ENCODE results near the gene SLAIN1. TPM values are rescaled to one million over a fixed set of nuclear protein-coding genes. Genes with fewer than 3 reads are reported as not detected.

The SLAIN1 gene
- total and polyA plus RNA-seq, 2 donors from 2014 or later, result 6.0 to 12.4 TPM

DNA sequence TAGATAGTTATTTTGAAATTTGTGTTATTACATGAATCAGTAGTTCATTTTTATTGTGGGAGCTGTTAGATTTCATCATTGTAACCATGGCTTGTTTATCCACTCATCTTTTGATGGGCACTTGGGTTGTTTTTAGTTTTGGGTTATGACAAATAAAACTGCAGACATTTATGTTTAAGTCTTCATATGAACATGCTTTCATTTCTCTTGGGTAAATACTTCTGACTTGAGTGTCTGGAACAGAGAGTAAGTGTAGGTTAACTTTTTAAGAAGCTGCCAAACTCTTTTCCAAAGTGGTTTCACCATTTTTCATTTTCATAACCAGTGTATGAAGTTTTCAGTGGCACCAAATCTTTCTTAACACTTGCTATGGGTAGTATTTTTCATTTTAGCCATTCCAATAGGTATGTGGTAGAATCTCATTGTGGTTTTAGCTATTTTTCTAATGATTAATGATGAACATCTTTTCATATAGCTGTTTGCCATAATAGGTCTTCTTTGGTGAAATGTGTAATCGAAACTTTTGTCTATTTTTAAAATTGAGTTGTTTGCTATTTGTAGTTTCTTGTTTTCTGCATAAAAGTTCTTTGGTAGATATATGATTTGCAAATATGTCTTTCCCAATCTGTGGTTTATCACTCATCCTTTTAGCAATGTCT lies 17.9 kb downstream of the SLAIN1 start:
- Histone ChIP-seq H3K27ac (ENCODE audit: low read depth in 2 of 2, low read length in 2 of 2) (no peak overlapping the region), H3K4me1 (ENCODE audit: control insufficient read depth in 2 of 3, insufficient read depth in 2 of 3, low read depth in 1 of 3, low read length in 3 of 3) (no peaks in the 10 kb centered on the region), H3K4me3 (ENCODE audit: low read length in 3 of 3) (no peak overlapping the region), H3K9ac (ENCODE audit: low read length in 3 of 3) (no peak overlapping the region), H3K9me3 (ENCODE audit: control insufficient read depth in 2 of 3, insufficient read depth in 1 of 3, low read length in 3 of 3) (no peaks in the 10 kb centered on the region), H3K36me3 (ENCODE audit: control insufficient read depth in 2 of 3, insufficient read depth in 3 of 3, low read length in 3 of 3) (no peaks in the 10 kb centered on the region), H3K27me3 (ENCODE audit: control insufficient read depth, insufficient read depth, low read length) (no peaks in the 10 kb centered on the region)
- TF ChIP-seq CTCF (IDR thresholded peaks at IDR 0.05; ENCODE audit: borderline replicate concordance, extremely low read depth, insufficient read depth), result no peak
- DNase-seq (no peak), FAIRE-seq (no peak)
- intact Hi-C loops (cut with DNase I), result no loop called here

- TF ChIP-seq CTCF (IDR thresholded peaks at IDR 0.05; ENCODE audit: borderline replicate concordance, extremely low read depth, insufficient read depth), result no peak
- H3K9ac ChIP-seq (ENCODE audit: low read length in 3 of 3), result no peak overlapping the region
- FAIRE-seq, result no peak
- H3K27ac ChIP-seq (ENCODE audit: low read depth in 2 of 2, low read length in 2 of 2), result no peak overlapping the region
- H3K27me3 ChIP-seq (ENCODE audit: control insufficient read depth, insufficient read depth, low read length), result no peaks in the 10 kb centered on the region
- H3K36me3 ChIP-seq (ENCODE audit: control insufficient read depth in 2 of 3, insufficient read depth in 3 of 3, low read length in 3 of 3), result no peaks in the 10 kb centered on the region
- DNase-seq, result no peak
- no peaks in the 10 kb centered on the region for H3K9me3 ChIP-seq (ENCODE audit: control insufficient read depth in 2 of 3, insufficient read depth in 1 of 3, low read length in 3 of 3)
- no peak overlapping the region for H3K4me3 ChIP-seq (ENCODE audit: low read length in 3 of 3)
- intact Hi-C loops (cut with DNase I), result no loop called here
- no peaks in the 10 kb centered on the region for H3K4me1 ChIP-seq (ENCODE audit: control insufficient read depth in 2 of 3, insufficient read depth in 2 of 3, low read depth in 1 of 3, low read length in 3 of 3)
Observed at GRCh38 chr13:77716692-77717091, 19.2 kb downstream of the SLAIN1 start.

- H3K27me3 ChIP-seq (ENCODE audit: control insufficient read depth, insufficient read depth, low read length), result no peaks in the 10 kb centered on the region
- H3K4me3 ChIP-seq (ENCODE audit: low read length in 3 of 3), result no peak overlapping the region
- no peak for TF ChIP-seq CTCF (IDR thresholded peaks at IDR 0.05; ENCODE audit: borderline replicate concordance, extremely low read depth, insufficient read depth)
- no peak overlapping the region for H3K27ac ChIP-seq (ENCODE audit: low read depth in 2 of 2, low read length in 2 of 2)
- H3K9ac ChIP-seq (ENCODE audit: low read length in 3 of 3), result no peak overlapping the region
- DNase-seq, result no peak
- intact Hi-C loops (cut with DNase I), result no loop called here
- H3K9me3 ChIP-seq (ENCODE audit: control insufficient read depth in 2 of 3, insufficient read depth in 1 of 3, low read length in 3 of 3), result no peaks in the 10 kb centered on the region
- FAIRE-seq, result no peak
- no peaks in the 10 kb centered on the region for H3K4me1 ChIP-seq (ENCODE audit: control insufficient read depth in 2 of 3, insufficient read depth in 2 of 3, low read depth in 1 of 3, low read length in 3 of 3)
- H3K36me3 ChIP-seq (ENCODE audit: control insufficient read depth in 2 of 3, insufficient read depth in 3 of 3, low read length in 3 of 3), result no peaks in the 10 kb centered on the region
Observed at GRCh38 chr13:77717508-77717907, 20.0 kb downstream of the SLAIN1 start.

DNA sequence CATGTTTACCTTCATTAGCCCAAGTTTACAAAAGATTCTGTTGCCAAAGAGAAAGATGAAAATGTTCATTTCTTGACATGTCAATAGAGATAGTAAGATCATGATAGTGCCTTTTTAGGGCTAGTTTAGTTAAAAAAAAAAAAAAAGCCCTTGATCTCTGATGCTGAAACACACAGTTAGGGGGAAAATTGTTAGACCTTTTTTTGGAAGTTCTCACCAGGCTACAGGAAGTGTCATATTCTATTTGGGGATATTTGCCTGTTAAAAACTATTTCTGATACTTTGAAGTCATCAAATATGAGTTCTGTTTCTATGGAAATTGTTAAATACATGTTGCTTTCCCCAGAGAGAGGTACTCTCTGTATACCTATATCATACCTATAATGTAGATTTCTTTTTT lies 21.6 kb downstream of the SLAIN1 start:
- no peak for FAIRE-seq
- no peaks in the 10 kb centered on the region for H3K36me3 ChIP-seq (ENCODE audit: control insufficient read depth in 2 of 3, insufficient read depth in 3 of 3, low read length in 3 of 3)
- DNase-seq, result no peak
- H3K27me3 ChIP-seq (ENCODE audit: control insufficient read depth, insufficient read depth, low read length), result no peaks in the 10 kb centered on the region
- TF ChIP-seq CTCF (IDR thresholded peaks at IDR 0.05; ENCODE audit: borderline replicate concordance, extremely low read depth, insufficient read depth), result no peak
- no peak overlapping the region for H3K4me3 ChIP-seq (ENCODE audit: low read length in 3 of 3)
- no peak overlapping the region for H3K9ac ChIP-seq (ENCODE audit: low read length in 3 of 3)
- no peak overlapping the region for H3K27ac ChIP-seq (ENCODE audit: low read depth in 2 of 2, low read length in 2 of 2)
- no peaks in the 10 kb centered on the region for H3K9me3 ChIP-seq (ENCODE audit: control insufficient read depth in 2 of 3, insufficient read depth in 1 of 3, low read length in 3 of 3)
- H3K4me1 ChIP-seq (ENCODE audit: control insufficient read depth in 2 of 3, insufficient read depth in 2 of 3, low read depth in 1 of 3, low read length in 3 of 3), result no peaks in the 10 kb centered on the region
- intact Hi-C loops (cut with DNase I), result no loop called here

Measured in kidney (tissue), 14 donors.